ENCODE measurements around the gene COL20A1.

GRCh38 chr20:63372971-63373885 lies 80.2 kb downstream of the COL20A1 start:
- no peak for TF ChIP-seq POLR2A (IDR thresholded peaks at IDR 0.05)
- no peak for TF ChIP-seq CTCF (IDR thresholded peaks at IDR 0.05)
- no peak for TF ChIP-seq POLR2AphosphoS5 (IDR thresholded peaks at IDR 0.05)

Measured in sigmoid colon (tissue), 4 donors.